Adrenal gland (tissue), 12 donors: ENCODE results near the gene PRR19. TPM values are rescaled to one million over a fixed set of nuclear protein-coding genes. Genes with fewer than 3 reads are reported as not detected.

Experiments used
- DNase-seq, 7 donors: peaks; one replicate each; pipeline ENCODE4 v3.0.0-alpha.2; 2019 to 2020
- H3K27ac ChIP-seq, 5 donors: fragments of 200-600 bp; sonication (generic) in 4 of 5; 1 replicate in 3 of 5; 2 replicates in 2 of 5; pipeline versions ENCODE4 v1.5.1 to v1.8.0; 2016 to 2020; ENCODE audit warnings: mild to moderate bottlenecking in 1 of 5
- H3K27me3 ChIP-seq: fragments of 200-600 bp; 2 replicates; pipeline ENCODE4 v1.8.0; 2021
- H3K36me3 ChIP-seq, 2 donors: fragments of 200-600 bp; replicated peaks in 1 of 2; 1 replicate in 1 of 2; 2 replicates in 1 of 2; pipeline versions ENCODE4 v1.5.1 to v1.8.0; 2018 to 2022
- H3K4me1 ChIP-seq, 2 donors: fragments of 200-600 bp; replicated peaks in 1 of 2; 1 replicate in 1 of 2; 2 replicates in 1 of 2; pipeline versions ENCODE4 v1.5.1 to v1.8.0; 2018 to 2021
- H3K4me3 ChIP-seq, 4 donors: fragments of 200-600 bp; sonication (generic) in 3 of 4; one replicate each; pipeline ENCODE4 v1.5.1; 2016 to 2018
- H3K9me3 ChIP-seq, 3 donors: fragments of 200-600 bp; sonication (generic) in 1 of 3; replicated peaks in 1 of 3; 1 replicate in 2 of 3; 2 replicates in 1 of 3; pipeline versions ENCODE4 v1.5.1 to v1.8.0; 2016 to 2021
- CTCF ChIP-seq, 6 experiments: fragments of 450-650 bp in 4 of 6; fragments of 200-600 bp in 2 of 6; sonication (generic) in 1 of 6; IDR thresholded peaks; 1 replicate in 5 of 6; 2 replicates in 1 of 6; pipeline versions ENCODE4 v1.5.1 to v1.8.0; 2016 to 2021; ENCODE audit warnings: antibody characterized with exemption in 6 of 6, mild to moderate bottlenecking in 2 of 6, moderate library complexity in 1 of 6
- POLR2A ChIP-seq, 2 donors: fragments of 450-650 bp; IDR thresholded peaks; one replicate each; pipeline ENCODE4 v1.6.1; 2017; ENCODE audit warnings: antibody characterized with exemption in 2 of 2, mild to moderate bottlenecking in 2 of 2, moderate library complexity in 1 of 2
- WGBS, 4 donors: extraction: QIAGEN DNeasy Blood & Tissue Kit in 2 of 4; methylation state at CpG; one replicate each; pipeline versions ENCODE4 v1.1.5 to v1.1.7; 2013 to 2017; 5-methylcytosine and 5-hydroxymethylcytosine counted together
- intact Hi-C, 2 donors: fragments of 100-400 bp; cut with DNase I; formaldehyde crosslinking; loops; one replicate each; pipeline versions ENCODE4 v1.14.1 to v1.15.0; 2022 to 2023
- polyA plus RNA-seq, 3 donors: library from polyadenylated mRNA; stranded (reverse); fragments of 200-250 nt in 2 of 3; fragments of 350-450 nt in 1 of 3; fragmentation: Illumina TruSeq in 1 of 3; extraction: RNeasy Lipid Tissue Mini Kit (QIAGEN cat#74804) in 1 of 3; gene quantifications; one replicate each; pipeline ENCODE4 v1.2.3, GENCODE V29; 2013 to 2014
- total RNA-seq, 9 donors: library from RNA; depleted of rRNA in 4 of 9; stranded (reverse); fragments of >200 nt in 4 of 9; fragments of 120-200 nt in 1 of 9; fragmentation: NEBNext Ultra II Directional in 1 of 9; extraction: Animal tissue kit (Norgen Biotek cat#: 25700) in 1 of 9; gene quantifications; one replicate each; pipeline versions ENCODE4 v1.1.0 to v1.2.4, GENCODE V29; 2013 to 2023
- donor health status: healthy with polysubstance abuse.
- donor health status: Bipolar disorder and iron deficiency.
- donor health status: DM: yes; HTN: yes; CAD: no.
- donor health status: DM: no; HTN: no; CAD: no.
- donor health status: DM: no; HTN: no; CAD: no.
- donor health status: DM: yes; HTN: yes; CAD: no.

PRR19 gene
- total and polyA plus RNA-seq, 12 donors, result 0.51 to 2.5 (median 1.5) TPM

- Histone ChIP-seq H3K36me3 (peaks cover 0 to 43% of the 10 kb centered on the region in 2 donors), H3K27ac (no peak overlapping the region), H3K27me3 (no peaks in the 10 kb centered on the region), H3K4me3 (no peak overlapping the region), H3K9me3 (no peaks in the 10 kb centered on the region), H3K4me1 (no peaks in the 10 kb centered on the region)
- 78 to 100% (median 80%) methylated on average over 1 to 6 of the region's 6 CpGs; no CpG with 5 or more reads in 1 of the 4 donors for WGBS, 4 donors
- peak; percentile 81 to 96 (median 87) for DNase-seq
- no peak for TF ChIP-seq POLR2A (IDR thresholded peaks at IDR 0.05)
- peak; percentile 85 to 91 (median 89) for TF ChIP-seq CTCF (IDR thresholded peaks at IDR 0.05)
- intact Hi-C loops, result no loop called here
These were observed 6.0 kb upstream of the PRR19 start for GRCh38 chr19:42295831-42296525.

GRCh38 chr19:42297039-42297438, 4.9 kb upstream of the PRR19 start:
- Histone ChIP-seq H3K27me3 (no peaks in the 10 kb centered on the region), H3K36me3 (peaks cover 0 to 32% of the 10 kb centered on the region in 2 donors), H3K4me1 (peaks cover 5 to 7% of the 10 kb centered on the region in 2 donors), H3K4me3 (no peak overlapping the region), H3K27ac (no peak overlapping the region), H3K9me3 (no peaks in the 10 kb centered on the region)
- peak in 1 of 7 donors; percentile 54 for DNase-seq
- TF ChIP-seq POLR2A (IDR thresholded peaks at IDR 0.05), result no peak
- TF ChIP-seq CTCF (IDR thresholded peaks at IDR 0.05), result no peak
- 89 to 94% (median 90%) methylated on average over 14 to 15 of the region's 15 CpGs for WGBS, 4 donors
- intact Hi-C loops, result no loop called here

- peaks cover 6 to 13% of the 10 kb centered on the region in 2 donors for H3K4me1 ChIP-seq
- H3K4me3 ChIP-seq, result peak overlapping the region in 1 of 4 donors; percentile 67
- H3K27ac ChIP-seq, result peak overlapping the region in 1 of 5 donors; percentile 73
- H3K36me3 ChIP-seq, result no peaks in the 10 kb centered on the region
- no peaks in the 10 kb centered on the region for H3K27me3 ChIP-seq
- TF ChIP-seq CTCF (IDR thresholded peaks at IDR 0.05) (no peak), POLR2A (IDR thresholded peaks at IDR 0.05) (no peak)
- H3K9me3 ChIP-seq, result no peaks in the 10 kb centered on the region
- 69 to 80% (median 72%) methylated on average over 11 of the region's 11 CpGs for WGBS, 4 donors
- DNase-seq, result no peak
- intact Hi-C loops, result no loop called here
These were observed 1.2 kb downstream of the PRR19 start for GRCh38 chr19:42303101-42303464.

- Histone ChIP-seq H3K27me3 (no peaks in the 10 kb centered on the region), H3K4me1 (peaks cover 6 to 13% of the 10 kb centered on the region in 2 donors), H3K9me3 (no peaks in the 10 kb centered on the region), H3K36me3 (no peaks in the 10 kb centered on the region), H3K4me3 (no peak overlapping the region), H3K27ac (no peak overlapping the region)
- 88 to 93% (median 91%) methylated on average over 8 of the region's 8 CpGs for WGBS, 4 donors
- TF ChIP-seq POLR2A (IDR thresholded peaks at IDR 0.05), result no peak
- no peak for TF ChIP-seq CTCF (IDR thresholded peaks at IDR 0.05)
- DNase-seq, result no peak
- intact Hi-C loops, result no loop called here
These were observed 1.9 kb downstream of the PRR19 start for GRCh38 chr19:42303876-42304275.
